ENCODE measurements around the gene BDH2.

The BDH2 gene

DNA sequence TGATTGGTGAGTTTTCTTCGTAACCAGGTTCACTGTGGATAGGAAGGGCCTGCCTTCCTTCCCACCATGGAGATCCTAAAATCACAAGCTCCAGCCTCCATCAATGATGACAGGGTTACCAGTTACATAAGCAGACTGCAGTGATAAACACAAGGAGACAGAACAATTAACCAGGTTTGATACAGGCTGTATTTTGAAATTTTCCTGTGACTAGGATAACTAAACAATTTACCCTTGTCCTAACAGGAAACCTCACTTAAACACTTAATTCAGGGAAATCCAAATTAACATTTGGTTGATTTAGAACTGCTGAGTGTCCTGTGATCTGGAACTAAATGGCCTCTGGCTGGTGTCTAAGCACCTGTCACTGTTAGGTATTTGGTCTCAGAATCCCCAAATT, 20.0 kb downstream of the BDH2 start:
- no peak for DNase-seq

DNA sequence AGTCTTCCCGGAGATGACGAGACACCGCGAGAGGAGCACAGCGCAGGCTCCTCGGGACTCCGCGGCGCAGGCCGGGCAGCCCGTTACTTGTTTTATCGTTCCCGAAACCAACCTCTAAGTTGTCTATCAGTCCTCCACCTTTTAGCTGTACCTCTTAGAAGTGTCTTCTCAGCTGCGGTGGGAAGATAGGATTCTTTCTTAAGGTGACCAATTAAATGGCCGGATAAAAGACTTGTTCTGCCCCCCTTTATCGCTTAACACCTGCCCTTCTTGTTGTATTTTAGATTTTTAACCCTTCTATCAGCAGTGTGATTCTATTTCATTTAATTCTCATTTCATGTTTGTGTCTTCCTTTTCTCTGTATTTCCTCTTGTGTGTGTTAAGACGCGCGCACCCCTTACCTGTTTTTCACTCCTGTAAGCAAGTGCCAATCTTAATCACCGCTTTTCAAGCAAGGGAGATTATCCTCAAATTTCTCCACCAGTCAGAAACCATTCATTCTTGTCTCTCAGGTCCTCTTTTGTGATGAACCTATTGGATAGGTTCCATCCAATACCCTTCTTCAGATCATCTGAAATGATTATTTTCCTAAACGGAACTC, 22.8 kb downstream of the BDH2 start, which contains the start of gene SLC9B2:
SLC9B2 (minus strand) TSS at position 15 of the 601 bp plus-strand sequence. CDS start 9,211 bp downstream, outside the sequence.
- peak; percentile 11 to 19 for DNase-seq

DNA sequence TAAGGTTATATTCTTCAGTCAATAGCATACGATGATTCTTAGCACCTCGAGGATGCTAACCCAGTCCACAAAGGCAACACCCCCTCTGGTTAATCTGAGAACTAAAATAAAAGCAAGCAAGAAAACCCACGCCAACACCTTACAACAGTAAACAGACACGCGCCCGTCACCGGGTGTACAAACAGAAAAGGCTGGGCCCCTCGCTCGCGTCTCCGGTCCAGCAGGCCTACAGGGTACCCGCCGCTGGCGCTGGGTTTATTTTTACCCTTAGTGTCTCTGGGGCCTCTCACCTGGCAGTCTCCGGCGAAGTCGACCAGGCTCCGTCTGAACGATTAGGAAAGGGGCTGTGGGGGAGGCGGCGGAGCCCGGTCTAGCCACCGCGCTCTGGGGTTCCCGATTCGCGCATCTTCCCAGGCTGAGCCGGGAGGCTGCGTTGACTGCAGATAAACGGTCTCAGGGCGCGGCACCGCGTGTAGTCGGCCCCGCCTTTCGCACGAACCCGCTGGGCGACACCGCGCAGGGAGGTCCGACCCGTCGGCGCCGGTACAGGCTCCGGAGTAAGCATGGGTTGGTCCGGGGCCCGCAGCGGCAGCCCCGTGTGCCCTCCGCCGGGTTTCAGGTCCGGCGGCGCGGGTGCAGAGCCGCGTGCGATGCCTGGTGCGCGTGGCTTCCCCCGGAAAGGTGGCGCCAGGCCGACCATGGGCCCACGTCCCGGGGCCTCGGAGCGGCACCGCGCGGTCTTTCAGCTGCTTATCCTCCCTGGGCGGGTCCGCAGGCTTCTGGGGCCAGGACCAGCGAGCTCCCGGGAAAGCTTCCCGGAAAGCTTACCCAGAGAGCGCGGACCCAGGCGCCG, 23.5 kb downstream of the BDH2 start:
- DNase-seq = peak; percentile 67 to 71

DNA sequence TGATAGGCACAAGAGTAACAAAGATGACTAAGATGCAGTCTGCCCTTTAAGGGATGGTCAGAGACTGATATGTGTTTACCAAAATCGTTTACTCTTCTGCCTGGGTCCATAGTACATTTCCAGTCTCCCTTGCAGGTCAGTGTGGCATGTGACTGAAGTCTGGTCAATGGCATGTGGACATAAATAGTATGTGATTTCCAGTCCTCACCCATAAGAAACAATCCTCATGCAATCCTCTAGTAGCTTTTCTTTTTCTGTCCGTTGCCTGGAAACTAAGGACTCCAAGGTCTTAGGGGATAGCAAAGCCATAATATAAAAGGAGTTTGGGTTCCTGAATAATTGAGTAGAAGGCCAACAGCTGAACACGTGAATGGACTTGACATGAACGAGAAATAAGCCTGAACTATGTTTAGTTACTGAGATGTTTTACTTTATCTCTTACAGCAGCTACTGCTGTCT, 24.2 kb downstream of the BDH2 start:
- DNase-seq = no peak

DNA sequence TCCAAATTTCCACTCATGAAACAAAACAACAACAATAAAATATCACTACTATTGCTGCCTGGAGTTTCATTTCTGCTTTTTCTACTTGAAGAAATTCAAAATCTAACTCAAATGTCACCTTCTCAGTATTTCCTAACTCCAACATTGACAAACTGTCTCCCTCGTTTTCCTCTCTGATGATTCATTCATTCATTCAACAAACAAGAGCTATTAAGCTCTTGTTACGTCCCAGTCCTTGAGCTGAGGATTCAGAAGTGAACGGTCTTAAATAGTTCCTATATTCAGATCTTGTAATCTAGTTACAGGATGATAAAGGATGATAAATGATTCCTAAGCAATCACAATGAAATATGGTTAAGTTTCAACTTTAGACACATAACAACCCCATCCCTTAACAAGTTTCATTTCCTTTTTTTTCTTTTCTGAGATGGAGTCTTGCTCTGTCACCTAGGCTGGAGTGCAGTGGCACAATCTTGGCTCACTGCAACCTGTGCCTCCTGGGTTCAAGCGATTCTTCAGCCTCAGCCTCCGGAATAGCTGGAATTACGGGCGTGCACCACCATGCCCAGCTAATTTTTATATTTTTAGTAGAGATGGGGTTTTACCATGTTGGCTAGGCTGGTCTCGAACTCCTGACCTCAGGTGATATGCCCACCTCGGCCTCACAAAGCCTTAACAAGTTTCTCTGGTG, 24.7 kb downstream of the BDH2 start:
- DNase-seq = no peak

DNA sequence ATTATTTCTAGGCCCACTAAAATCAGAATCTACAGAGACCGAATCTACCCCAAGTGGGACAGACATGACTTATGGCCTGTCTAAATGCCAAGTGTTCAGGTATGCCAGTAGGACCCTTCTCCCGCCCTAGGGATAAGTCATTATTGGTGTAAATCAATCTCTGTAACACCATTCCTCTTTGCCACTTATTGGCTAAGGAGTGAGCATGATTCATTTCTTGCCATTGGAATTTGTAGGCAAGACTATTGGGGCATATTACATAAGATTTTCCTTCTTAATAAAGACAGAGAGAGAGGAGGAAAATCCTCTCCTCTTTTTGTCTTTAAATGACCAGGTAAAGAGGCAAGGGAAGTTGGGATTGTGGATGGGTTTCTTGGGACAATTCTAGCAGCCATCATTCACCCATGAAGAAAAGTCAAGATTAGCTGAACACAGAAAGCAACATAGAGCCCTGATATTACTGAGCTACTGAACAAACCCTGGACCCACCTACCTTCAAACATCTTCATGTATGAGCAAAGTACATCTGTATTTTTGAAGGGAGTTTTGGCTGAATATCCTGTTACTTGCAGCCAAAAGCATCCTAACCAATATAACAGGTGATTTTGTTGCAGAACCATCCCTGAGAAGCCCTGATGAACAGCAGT, 25.7 kb downstream of the BDH2 start:
- DNase-seq = no peak

DNA sequence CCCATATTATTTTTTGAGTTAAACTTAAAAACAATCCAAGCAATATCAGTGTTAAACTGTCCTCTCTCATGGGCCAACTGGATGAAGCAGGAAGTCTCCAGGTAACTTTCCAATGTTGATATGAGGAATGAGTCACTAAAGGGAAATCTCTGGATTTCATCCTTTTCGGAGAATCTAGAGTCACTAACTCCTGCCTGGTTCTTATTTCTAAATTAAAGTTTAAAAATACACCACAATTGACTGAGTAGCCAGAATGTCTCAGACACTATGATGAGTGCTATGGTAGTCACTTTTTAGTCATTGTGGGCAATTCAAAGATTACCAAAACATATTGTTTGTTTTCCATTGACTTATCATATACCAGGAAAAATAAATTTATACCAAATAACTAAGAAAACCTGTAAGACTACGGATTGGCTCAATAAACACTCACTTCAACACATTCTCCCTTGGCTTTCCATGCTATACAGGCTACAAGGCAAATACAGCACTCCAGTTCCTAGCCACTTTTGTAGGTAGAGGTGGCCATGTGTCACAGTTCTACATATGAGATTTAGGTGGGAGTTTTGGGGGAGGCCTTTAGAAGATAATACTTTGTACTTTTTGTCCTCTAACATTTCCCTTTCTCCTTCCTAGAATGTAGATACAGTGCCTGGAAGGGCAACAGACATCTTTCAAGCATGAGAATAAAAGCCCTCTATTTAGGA, 31.6 kb downstream of the BDH2 start:
- DNase-seq = no peak

DNA sequence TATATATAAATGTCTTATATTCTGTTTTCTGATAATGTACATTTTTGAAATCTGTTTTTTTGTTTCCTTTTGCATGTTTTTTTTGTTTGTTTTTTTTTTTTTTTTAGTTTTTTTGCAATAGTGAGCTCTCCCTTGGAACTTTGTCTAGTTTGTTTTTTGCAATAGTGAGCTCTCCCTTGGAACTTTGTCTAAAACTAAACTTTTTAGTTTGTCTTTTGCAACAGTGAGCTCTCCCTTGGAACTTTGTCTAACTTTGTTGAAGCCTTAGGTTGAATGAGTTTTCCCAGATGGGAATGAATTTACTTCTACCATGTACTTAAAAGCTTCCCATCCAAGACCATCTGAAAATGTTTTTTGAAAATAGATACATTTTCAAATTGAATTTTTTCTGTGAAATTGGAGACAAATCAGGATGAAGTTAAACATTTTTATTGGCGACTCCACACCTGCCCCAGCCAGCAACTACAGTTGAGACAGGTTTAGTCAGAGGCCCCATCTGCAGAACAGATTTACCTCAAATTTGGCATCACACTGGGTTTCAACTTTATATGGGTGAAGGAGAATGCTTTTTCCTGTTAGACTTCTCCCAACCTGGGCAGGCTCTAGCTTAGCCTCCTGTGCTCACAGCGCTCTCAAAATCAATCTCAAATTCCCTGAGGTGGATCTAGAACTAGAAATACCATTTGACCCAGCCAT, 39.0 kb downstream of the BDH2 start:
- DNase-seq = no peak

DNA sequence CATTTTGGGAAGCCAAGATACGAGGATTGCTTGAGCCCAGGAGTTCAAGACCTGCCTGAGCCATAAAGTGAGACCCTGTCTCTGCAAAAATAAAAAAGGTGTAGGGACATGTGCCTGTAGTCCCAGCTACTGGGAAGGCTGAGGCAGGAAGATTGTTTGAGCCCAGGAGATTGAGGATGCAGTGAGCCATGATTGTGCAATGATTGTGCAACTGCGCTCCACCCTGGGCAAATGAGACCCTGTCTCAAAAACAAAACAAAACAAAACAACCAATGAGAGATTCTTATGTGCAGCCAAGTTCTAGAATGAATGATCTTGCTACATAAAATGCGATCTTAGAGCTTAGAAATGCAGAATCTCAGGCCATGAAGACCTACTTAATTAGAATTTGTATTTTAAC, 45.6 kb downstream of the BDH2 start:
- no peak for DNase-seq

DNA sequence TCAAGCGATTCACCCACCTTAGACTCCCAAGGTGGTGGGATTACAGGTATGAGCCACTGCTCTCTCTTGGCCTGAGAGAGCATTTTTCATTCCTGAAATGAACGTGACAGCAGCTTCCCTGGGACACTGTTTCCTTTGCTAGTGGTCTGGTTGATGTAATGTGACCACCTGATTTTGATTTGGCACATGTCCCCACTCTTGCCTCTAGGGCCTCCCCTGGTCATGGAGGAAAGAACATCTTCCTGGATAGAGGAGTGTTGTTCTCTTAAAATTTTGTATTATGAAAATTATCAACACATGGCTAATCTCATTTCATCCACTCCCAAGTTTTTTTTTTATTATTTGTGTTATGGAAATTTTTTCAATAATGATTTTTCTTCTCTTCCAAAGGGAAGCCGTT, 46.9 kb downstream of the BDH2 start:
- no peak for DNase-seq

DNA sequence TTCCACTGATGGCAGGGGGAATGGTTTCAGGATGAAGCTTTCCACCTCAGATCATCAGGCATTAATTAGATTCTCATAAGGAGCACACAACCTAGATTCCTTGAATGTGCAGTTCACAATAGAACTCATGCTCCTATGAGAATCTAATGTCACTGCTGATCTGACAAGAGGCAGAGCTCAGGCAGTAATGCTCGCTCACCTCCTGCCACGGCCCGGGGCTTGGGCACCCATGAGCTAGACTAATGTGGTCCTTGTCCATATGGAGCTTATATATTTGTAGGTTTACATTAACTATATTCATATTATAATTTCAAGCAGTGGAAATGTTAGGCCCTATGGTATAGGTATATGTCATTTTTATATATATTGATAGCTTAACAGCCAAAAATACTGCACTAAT, 47.5 kb downstream of the BDH2 start:
- no peak for DNase-seq

DNA sequence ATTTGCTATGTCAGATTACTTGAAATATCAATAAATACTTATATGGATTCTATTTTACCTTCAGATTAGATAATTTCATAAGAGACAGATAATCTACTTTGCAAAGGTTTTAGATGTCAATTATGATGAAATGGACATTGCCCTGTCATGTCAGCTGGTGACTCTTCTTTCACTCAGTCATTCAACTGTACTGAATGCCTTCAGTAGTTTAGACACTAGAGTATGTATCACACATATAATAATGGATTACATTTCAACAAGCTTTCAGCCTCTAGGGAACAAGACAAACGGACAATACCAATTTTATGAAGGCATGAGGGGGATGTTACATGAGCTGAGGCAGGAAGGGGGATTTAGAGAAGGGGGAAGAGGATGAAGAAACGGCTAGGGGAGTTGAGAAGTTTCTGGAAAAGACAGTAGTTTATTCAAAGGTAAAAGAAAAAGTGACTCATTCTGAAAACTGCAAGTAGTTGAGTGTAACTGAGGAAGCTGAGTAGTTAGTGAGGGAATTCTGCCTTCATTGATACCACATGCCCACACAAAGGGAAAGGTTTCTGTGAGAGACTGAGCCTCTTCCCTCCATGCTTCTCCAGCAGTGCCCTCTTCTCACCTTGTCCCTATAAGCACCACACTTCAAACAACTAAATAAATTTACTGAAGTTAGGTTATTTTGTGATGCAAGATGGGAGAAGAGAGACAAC, 48.7 kb downstream of the BDH2 start:
- DNase-seq = no peak

DNA sequence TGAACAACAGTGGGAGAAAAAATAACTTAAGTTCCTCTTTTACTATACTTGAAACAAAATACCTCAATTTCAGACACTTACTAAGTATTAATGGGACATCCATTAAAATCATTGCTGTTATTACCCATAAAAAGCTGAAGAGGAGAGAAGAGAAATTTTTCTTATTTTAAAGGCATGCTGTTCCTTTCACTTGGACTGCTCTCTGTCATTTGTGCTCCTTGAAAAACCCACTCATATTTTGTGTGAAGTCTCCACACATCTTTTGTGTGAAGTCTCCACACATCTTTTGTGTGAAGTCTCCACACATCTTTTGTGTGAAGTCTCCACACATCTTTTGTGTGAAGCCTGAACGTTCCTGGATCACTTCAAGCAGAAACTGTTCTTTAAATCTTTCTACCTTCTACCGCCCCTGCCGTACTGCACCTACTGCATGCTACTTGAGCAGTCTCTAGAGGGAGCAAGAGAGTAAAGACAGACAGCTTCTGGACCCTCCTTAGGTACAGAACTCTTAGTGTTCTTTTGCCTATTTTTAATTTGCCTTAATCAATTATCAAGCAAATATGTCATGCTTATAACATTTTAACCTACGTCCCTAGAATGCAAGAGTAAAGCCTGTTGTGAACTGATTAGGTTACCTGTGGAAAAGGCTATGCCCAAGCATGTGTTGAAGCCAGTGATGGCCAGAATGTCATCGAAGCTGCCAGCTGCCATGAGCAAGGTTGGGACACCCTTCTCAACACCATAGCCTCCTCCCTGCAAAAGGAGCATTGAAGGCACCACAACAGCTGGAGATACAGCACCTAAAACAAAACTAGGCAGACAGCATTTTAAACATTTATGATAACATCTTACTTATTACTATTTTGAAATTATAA, 53.0 kb downstream of the BDH2 start:
- DNase-seq = peak; percentile 19 to 44

DNA sequence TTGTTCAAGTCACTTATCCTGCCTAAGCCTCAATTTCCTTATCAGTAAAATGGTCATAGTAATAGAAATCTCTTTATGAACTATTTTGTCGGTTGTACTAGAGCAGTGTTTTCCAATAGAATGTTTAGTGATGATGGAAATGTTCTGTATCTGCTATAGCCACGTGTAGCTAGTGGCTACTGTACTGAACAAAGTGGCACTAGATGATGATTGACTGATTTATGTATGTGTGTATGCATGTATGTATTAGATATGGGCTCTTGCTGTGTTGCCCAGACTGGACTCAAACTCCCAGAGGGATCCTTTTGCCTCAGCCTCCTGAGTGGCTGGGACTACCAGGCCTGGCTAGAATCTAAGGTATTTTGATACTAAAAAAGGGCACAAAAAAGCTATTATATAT, 55.5 kb downstream of the BDH2 start:
- DNase-seq = no peak

DNA sequence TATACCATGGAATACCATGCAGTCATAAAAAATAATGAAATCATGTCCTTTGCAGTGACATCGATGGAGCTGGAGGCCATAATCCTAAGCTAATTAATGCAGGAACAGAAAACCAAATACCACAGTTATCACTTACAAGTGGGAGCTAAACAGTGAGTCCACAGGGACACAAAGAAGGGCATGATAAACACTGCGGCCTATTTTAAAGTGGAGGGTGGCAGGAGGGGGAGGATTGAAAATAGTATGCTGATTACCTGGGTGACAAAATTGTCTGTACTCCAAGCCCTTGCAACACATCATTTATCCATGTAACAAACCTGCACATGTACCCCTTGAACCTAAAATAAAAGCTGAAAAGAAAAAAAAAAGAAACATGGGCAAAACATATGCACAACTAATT, 63.5 kb downstream of the BDH2 start:
- DNase-seq = no peak

DNA sequence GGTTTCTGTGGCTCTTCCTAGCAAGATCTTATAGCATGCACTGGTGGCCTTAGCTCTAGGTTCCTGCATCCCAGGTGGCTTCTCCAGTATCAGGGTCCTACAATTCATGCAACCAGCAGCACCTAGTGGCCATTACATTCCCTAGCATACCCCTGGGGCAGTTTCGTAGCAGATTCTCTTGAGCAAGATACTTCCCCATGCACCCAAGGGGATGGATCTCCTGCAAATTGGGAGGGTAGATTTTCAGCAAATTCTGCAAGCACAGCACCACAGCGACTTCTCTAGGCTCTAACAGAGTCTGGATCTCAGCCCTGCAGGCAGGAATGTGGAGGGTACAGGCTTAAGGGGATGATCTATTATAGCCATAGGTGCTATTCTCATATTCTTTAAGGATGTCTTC, 67.1 kb downstream of the BDH2 start:
- DNase-seq = no peak

DNA sequence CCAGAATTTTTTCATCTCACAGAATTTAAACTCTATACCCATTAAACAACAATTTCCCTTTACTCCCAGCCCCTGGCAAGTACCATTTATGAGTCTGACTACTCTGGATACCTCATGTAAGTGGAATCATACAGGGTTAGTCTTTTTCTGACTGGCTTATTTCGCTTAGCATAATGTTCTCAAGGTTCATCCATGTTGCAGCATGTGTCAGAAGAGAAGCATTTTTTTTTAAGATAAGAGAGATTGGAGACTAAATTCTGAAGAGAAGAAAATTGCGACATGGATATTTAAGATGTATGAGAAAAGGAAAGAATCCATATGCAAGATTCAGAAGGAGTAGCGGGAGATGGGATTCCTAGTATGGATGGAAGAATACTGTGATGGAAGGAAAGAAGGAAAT, 68.8 kb downstream of the BDH2 start:
- no peak for DNase-seq

DNA sequence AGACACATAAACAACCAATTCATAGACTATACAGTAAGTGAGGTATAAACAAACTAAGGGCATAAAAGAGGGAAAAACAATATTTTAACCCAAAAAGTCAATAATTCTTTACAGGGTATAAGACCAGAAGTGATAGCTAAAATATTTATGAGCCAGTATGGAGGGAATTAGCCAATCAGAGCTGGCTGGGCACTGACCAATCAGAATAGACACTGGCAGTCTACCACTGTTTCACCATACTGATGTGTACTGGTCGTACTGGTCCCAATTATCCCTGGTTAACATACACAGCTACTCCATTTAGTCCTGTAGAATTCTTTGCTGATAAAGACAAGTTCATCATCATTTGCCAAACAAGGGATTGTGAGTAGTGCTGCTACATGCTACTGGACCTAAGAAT, 70.3 kb downstream of the BDH2 start:
- no peak for DNase-seq
